Endothelial cell of umbilical vein (primary cell): Measurements from ENCODE around the gene RBMX2. TPM values are rescaled to one million over a fixed set of nuclear protein-coding genes. Genes with fewer than 3 reads are reported as not detected.
A peak's percentile ranks its signal among the peaks of the same experiment; 100 is the strongest.

ENCODE experiments used
- BruUV-seq: library from RNA; stranded (reverse); fragments of 400-500 nt; replicated peaks from 2 replicates; lab custom pipeline; 2021; lab: Mats Ljungman, UMichigan
- CTCF ChIA-PET: fragments of 300-600, 350-600 bp; sonication (Branson Sonifier 250); formaldehyde crosslinking; loops from one replicate; lab custom pipeline; 2021; ENCODE audit warnings: antibody characterized with exemption, inconsistent platforms; lab: Charles Lee
- POLR2A ChIA-PET: fragments of 300-600, 350-600 bp; sonication (Branson Sonifier 250); formaldehyde crosslinking; loops from one replicate; lab custom pipeline; 2021; ENCODE audit warnings: antibody characterized with exemption, inconsistent platforms; lab: Charles Lee
- DNase-seq: peaks from one replicate; pipeline ENCODE4 v3.0.0-alpha.2; 2011; ENCODE audit warnings: low read depth, low spot score
- FAIRE-seq: peaks from 2 replicates; lab custom pipeline; 2011; peaks lifted over from hg19 to GRCh38; lab: Jason Lieb, UNC
- H2AFZ ChIP-seq: 2 replicates; pipeline ENCODE4 v1.6.0; 2012; ENCODE audit warnings: low read depth, low read length, control low read depth, inconsistent platforms
- H3K27ac ChIP-seq: 2 replicates; pipeline ENCODE4 v1.5.1; 2011; ENCODE audit warnings: low read depth, mild to moderate bottlenecking, control low read depth, low read length, moderate library complexity; ENCODE audit not compliant: insufficient read depth
- H3K27me3 ChIP-seq, 2 experiments: 2 replicates each; pipeline versions ENCODE4 v1.6.0 to v1.6.1; 2011; ENCODE audit warnings: low read length in 2 of 2, mixed read lengths in 1 of 2; ENCODE audit not compliant: control insufficient read depth in 2 of 2, insufficient read depth in 2 of 2
- H3K36me3 ChIP-seq, 2 experiments: 2 replicates in 1 of 2; 3 replicates in 1 of 2; pipeline ENCODE4 v1.5.1; 2011; ENCODE audit warnings: low read length in 2 of 2, mild to moderate bottlenecking in 1 of 2, moderate library complexity in 1 of 2; ENCODE audit not compliant: control insufficient read depth in 2 of 2, insufficient read depth in 2 of 2; ENCODE audit errors: extremely low read depth in 1 of 2
- H3K4me1 ChIP-seq: 3 replicates; pipeline ENCODE4 v1.5.1; 2011; ENCODE audit warnings: mild to moderate bottlenecking, low read length; ENCODE audit not compliant: control insufficient read depth, insufficient read depth; ENCODE audit errors: extremely low read depth
- H3K4me2 ChIP-seq: 2 replicates; pipeline ENCODE4 v1.6.1; 2011; ENCODE audit warnings: low read length, control low read depth, mixed read lengths; ENCODE audit not compliant: insufficient read depth
- H3K4me3 ChIP-seq, 3 experiments: fragments of 200-600 bp in 1 of 3; sonication (generic), shearing (Covaris generic) in 1 of 3; replicated peaks in 1 of 3; 2 replicates each; pipeline ENCODE4 v1.5.1; 2011 to 2016; ENCODE audit warnings: control low read depth in 3 of 3, low read length in 3 of 3, mild to moderate bottlenecking in 2 of 3, inconsistent platforms in 1 of 3, low read depth in 1 of 3, moderate library complexity in 1 of 3; ENCODE audit not compliant: insufficient read depth in 1 of 3
- H3K79me2 ChIP-seq: 2 replicates; pipeline ENCODE4 v1.6.0; 2012; ENCODE audit warnings: low read length, inconsistent platforms; ENCODE audit not compliant: control insufficient read depth, insufficient read depth
- H3K9ac ChIP-seq: replicated peaks from 2 replicates; pipeline ENCODE3; 2011; ENCODE audit warnings: low read length, control low read depth; ENCODE audit not compliant: insufficient read depth; ENCODE audit errors: extremely low read depth
- H3K9me1 ChIP-seq: replicated peaks from 3 replicates; pipeline ENCODE4 v1.6.0; 2011; ENCODE audit warnings: mild to moderate bottlenecking, low read length; ENCODE audit not compliant: control insufficient read depth, insufficient read depth; ENCODE audit errors: extremely low read depth
- H3K9me3 ChIP-seq: replicated peaks from 2 replicates; pipeline ENCODE4 v1.5.1; 2012; ENCODE audit warnings: low read length, inconsistent platforms; ENCODE audit not compliant: control insufficient read depth, insufficient read depth
- H4K20me1 ChIP-seq: replicated peaks from 2 replicates; pipeline ENCODE3; 2011; ENCODE audit warnings: mild to moderate bottlenecking, low read length; ENCODE audit not compliant: control insufficient read depth, insufficient read depth; ENCODE audit errors: extremely low read depth
- FOS ChIP-seq: IDR thresholded peaks from 2 replicates; pipeline ENCODE4 v1.6.1; 2011; ENCODE audit warnings: mild to moderate bottlenecking, low read length, moderate library complexity, borderline replicate concordance; ENCODE audit not compliant: insufficient read depth
- GATA2 ChIP-seq: IDR thresholded peaks from 2 replicates; pipeline ENCODE4 v1.7.0; 2011; ENCODE audit warnings: low read depth, mild to moderate bottlenecking, moderate library complexity, mixed read lengths, low read length; ENCODE audit not compliant: insufficient read length, insufficient read depth
- dilution Hi-C: fragments of 300-500 bp; cut with MboI; formaldehyde crosslinking; loops from one replicate; pipeline ENCODE4 v1.15.0; 2019; ENCODE audit warnings: low sequenced_read_pairs; ENCODE audit not compliant: extremely low pct_ligation_motif_present
- intact Hi-C: fragments of 100-400 bp; cut with micrococcal nuclease; formaldehyde crosslinking; loops from one replicate; pipeline ENCODE4 v1.10.0; 2022
- polyA plus RNA-seq, 4 experiments: library from polyadenylated mRNA; depleted of rRNA in 3 of 4; stranded (reverse) in 3 of 4; unstranded in 1 of 4; fragments of >200 nt; gene quantifications; 2 replicates each; pipeline versions ENCODE4 v1.2.1 to v1.2.3, GENCODE V29; 2011 to 2012; ENCODE audit warnings: missing spikeins in 1 of 4
- total RNA-seq: library from RNA; stranded (reverse); gene quantifications from 2 replicates; pipeline ENCODE4 v1.2.3, GENCODE V29; 2021

RBMX2 gene
- total and polyA plus RNA-seq, 2 donors (not counting 3 experiments of a cell fraction or from before 2014, with no cell fraction given): 10.6 to 21.1 TPM

GRCh38 chrX:130402208-130402684 lies 459 bp downstream of the RBMX2 start:
- peak overlapping the region; percentile 82 for H2AFZ ChIP-seq
- dilution Hi-C loops (no loop called here), intact Hi-C loops (loop anchor here (5.0 kb wide), 1 partner anchor 65 kb away; the partner anchor contains the start of gene SLC25A14)
- H3K27me3 ChIP-seq: no peaks in the 10 kb centered on the region
- H3K9me1 ChIP-seq: no peaks in the 10 kb centered on the region
- FAIRE-seq (no peak), DNase-seq (peak; percentile 6)
- TSS peak; percentile 62 for BruUV-seq
- peaks cover 0 to 7% of the 10 kb centered on the region in 2 experiments for H3K36me3 ChIP-seq
- peak overlapping the region; percentile 89 for H3K9ac ChIP-seq
- no peaks in the 10 kb centered on the region for H3K9me3 ChIP-seq
- H3K4me3 ChIP-seq: peak overlapping the region; percentile 66 to 98 (median 95)
- ChIA-PET CTCF (interaction anchor here (0.5 to 1.5 kb wide), 3 partner anchors 9 to 650 kb away, joined by 3 to 7 read pairs (median 4); no protein-coding TSS in a partner anchor), POLR2A (no interaction called here)
- H3K27ac ChIP-seq: peak overlapping the region; percentile 55
- H3K4me2 ChIP-seq: peak overlapping the region; percentile 99
- H3K4me1 ChIP-seq: peaks cover 10% of the 10 kb centered on the region
- peaks cover 10% of the 10 kb centered on the region for H3K79me2 ChIP-seq
- no peaks in the 10 kb centered on the region for H4K20me1 ChIP-seq
- no peak for TF ChIP-seq GATA2

GRCh38 chrX:130413415-130413814 lies 11.6 kb downstream of the RBMX2 start:
- Histone ChIP-seq H3K9me1 (no peaks in the 10 kb centered on the region), H4K20me1 (no peaks in the 10 kb centered on the region), H3K36me3 (no peaks in the 10 kb centered on the region), H3K27ac (no peak overlapping the region), H3K9me3 (no peaks in the 10 kb centered on the region), H3K79me2 (no peaks in the 10 kb centered on the region), H3K4me3 (no peak overlapping the region), H3K9ac (no peak overlapping the region), H2AFZ (no peak overlapping the region), H3K4me2 (no peak overlapping the region), H3K4me1 (no peaks in the 10 kb centered on the region), H3K27me3 (no peaks in the 10 kb centered on the region)
- ChIA-PET POLR2A (no interaction called here), CTCF (no interaction called here)
- DNase-seq (no peak), FAIRE-seq (no peak)
- intact Hi-C loops (no loop called here), dilution Hi-C loops (no loop called here)
- no TSS peak for BruUV-seq
- TF ChIP-seq GATA2 (no peak), FOS (no peak)
